H9 (cell line): ENCODE results near the gene CNNM3. TPM values are rescaled to one million over a fixed set of nuclear protein-coding genes. Genes with fewer than 3 reads are reported as not detected.

Experiments
- DNase-seq: peaks from one replicate; pipeline ENCODE4 v3.0.0-alpha.2; 2017
- H2AFZ ChIP-seq: one replicate; pipeline ENCODE4 v1.6.1; 2013; ENCODE audit warnings: mild to moderate bottlenecking, low read length, control low read depth, moderate library complexity
- H2AK5ac ChIP-seq: 2 replicates; pipeline ENCODE4 v1.6.1; 2013; ENCODE audit warnings: low read length, control low read depth, mixed read lengths; ENCODE audit not compliant: insufficient read length
- H2BK120ac ChIP-seq: one replicate; pipeline ENCODE4 v1.6.1; 2013; ENCODE audit warnings: low read depth, mild to moderate bottlenecking, low read length, control low read depth, inconsistent platforms; ENCODE audit not compliant: poor library complexity, severe bottlenecking
- H2BK12ac ChIP-seq: 2 replicates; pipeline ENCODE4 v1.6.1; 2013; ENCODE audit warnings: low read length, control low read depth, mixed read lengths, low read depth; ENCODE audit not compliant: insufficient read length
- H2BK15ac ChIP-seq: 2 replicates; pipeline ENCODE4 v1.6.1; 2013; ENCODE audit warnings: low read depth, low read length, control low read depth
- H2BK20ac ChIP-seq: one replicate; pipeline ENCODE4 v1.6.1; 2013; ENCODE audit warnings: low read depth, mild to moderate bottlenecking, low read length, control low read depth, inconsistent platforms; ENCODE audit not compliant: poor library complexity, severe bottlenecking
- H2BK5ac ChIP-seq: 2 replicates; pipeline ENCODE4 v1.6.1; 2013; ENCODE audit warnings: low read length, control low read depth, mixed read lengths; ENCODE audit not compliant: insufficient read length
- H3K14ac ChIP-seq: 2 replicates; pipeline ENCODE4 v1.6.1; 2013; ENCODE audit warnings: low read length, control low read depth; ENCODE audit not compliant: insufficient read depth
- H3K18ac ChIP-seq: 2 replicates; pipeline ENCODE4 v1.6.1; 2013; ENCODE audit warnings: low read depth, mild to moderate bottlenecking, mixed read lengths, low read length, control low read depth; ENCODE audit not compliant: insufficient read length
- H3K23ac ChIP-seq: 2 replicates; pipeline ENCODE4 v1.6.1; 2013; ENCODE audit warnings: low read length, control low read depth, mixed read lengths, low read depth; ENCODE audit not compliant: insufficient read length
- H3K23me2 ChIP-seq: 2 replicates; pipeline ENCODE4 v1.6.1; 2013; ENCODE audit warnings: low read depth, mild to moderate bottlenecking, mixed read lengths, low read length, control low read depth; ENCODE audit not compliant: insufficient read length, poor library complexity, severe bottlenecking
- H3K27ac ChIP-seq: 2 replicates; pipeline ENCODE4 v1.5.1; 2013; ENCODE audit warnings: low read length, control low read depth, mixed read lengths, low read depth; ENCODE audit not compliant: insufficient read length
- H3K27me3 ChIP-seq: 2 replicates; pipeline ENCODE4 v1.6.1; 2013; ENCODE audit warnings: low read length, control low read depth, inconsistent platforms; ENCODE audit not compliant: insufficient read depth
- H3K4ac ChIP-seq: 2 replicates; pipeline ENCODE4 v1.6.1; 2013; ENCODE audit warnings: low read depth, mild to moderate bottlenecking, control low read depth, inconsistent platforms, low read length, moderate library complexity
- H3K4me1 ChIP-seq: 2 replicates; pipeline ENCODE4 v1.6.1; 2013; ENCODE audit warnings: low read length, control low read depth, inconsistent platforms; ENCODE audit not compliant: insufficient read depth
- H3K4me2 ChIP-seq: 2 replicates; pipeline ENCODE4 v1.6.1; 2013; ENCODE audit warnings: low read length, control low read depth, mixed read lengths; ENCODE audit not compliant: insufficient read length, insufficient read depth
- H3K56ac ChIP-seq: 2 replicates; pipeline ENCODE4 v1.6.1; 2013; ENCODE audit warnings: low read depth, mild to moderate bottlenecking, mixed read lengths, low read length, control low read depth; ENCODE audit not compliant: insufficient read length
- H3K79me1 ChIP-seq: 2 replicates; pipeline ENCODE4 v1.6.1; 2013; ENCODE audit warnings: low read depth, mild to moderate bottlenecking, moderate library complexity, low read length, control low read depth, inconsistent platforms; ENCODE audit not compliant: insufficient read depth, poor library complexity, severe bottlenecking
- H3K79me2 ChIP-seq: 2 replicates; pipeline ENCODE4 v1.6.1; 2013; ENCODE audit warnings: low read length, control low read depth, inconsistent platforms; ENCODE audit not compliant: insufficient read depth
- H3K9ac ChIP-seq: 2 replicates; pipeline ENCODE4 v1.6.1; 2013; ENCODE audit warnings: low read length, control low read depth, mixed read lengths; ENCODE audit not compliant: insufficient read length; ENCODE audit errors: extremely low read depth
- H3K9me3 ChIP-seq: one replicate; pipeline ENCODE4 v1.6.1; 2013; ENCODE audit warnings: low read depth, low read length, inconsistent platforms; ENCODE audit not compliant: control insufficient read depth
- H3T11ph ChIP-seq: one replicate; pipeline ENCODE4 v1.6.1; 2013; ENCODE audit warnings: mild to moderate bottlenecking, low read length, control low read depth, inconsistent platforms
- H4K20me1 ChIP-seq: one replicate; pipeline ENCODE4 v1.6.1; 2013; ENCODE audit not compliant: control insufficient read depth, insufficient read length, insufficient read depth
- H4K5ac ChIP-seq: 2 replicates; pipeline ENCODE4 v1.6.1; 2013; ENCODE audit warnings: low read depth, mild to moderate bottlenecking, mixed read lengths, low read length, control low read depth; ENCODE audit not compliant: insufficient read length
- H4K8ac ChIP-seq: replicated peaks from 2 replicates; pipeline ENCODE4 v1.6.1; 2013; ENCODE audit warnings: low read length, control low read depth, mixed read lengths, low read depth; ENCODE audit not compliant: insufficient read length
- H4K91ac ChIP-seq: 2 replicates; pipeline ENCODE4 v1.6.1; 2013; ENCODE audit warnings: low read depth, mild to moderate bottlenecking, moderate library complexity, mixed read lengths, low read length, control low read depth; ENCODE audit not compliant: insufficient read length
- H3K27ac Mint-ChIP-seq, 3 experiments: 2 replicates in 2 of 3; 3 replicates in 1 of 3; pipeline ENCODE4 v1.8.0; 2020 to 2021; ENCODE audit warnings: mixed read lengths in 3 of 3, mild to moderate bottlenecking in 1 of 3, moderate library complexity in 1 of 3
- H3K27me3 Mint-ChIP-seq: 2 replicates; pipeline ENCODE4 v1.8.0; 2021; ENCODE audit warnings: low read depth, mild to moderate bottlenecking, moderate library complexity, mixed read lengths
- H3K36me3 Mint-ChIP-seq, 3 experiments: 2 replicates in 2 of 3; 3 replicates in 1 of 3; pipeline ENCODE4 v1.8.0; 2020 to 2021; ENCODE audit warnings: low read depth in 3 of 3, mixed read lengths in 3 of 3; ENCODE audit not compliant: insufficient read depth in 1 of 3
- H3K4me1 Mint-ChIP-seq, 2 experiments: 2 replicates each; pipeline ENCODE4 v1.8.0; 2020; ENCODE audit warnings: mixed read lengths in 2 of 2
- H3K4me3 Mint-ChIP-seq, 2 experiments: 2 replicates in 1 of 2; 3 replicates in 1 of 2; pipeline ENCODE4 v1.8.0; 2020 to 2021; ENCODE audit warnings: mild to moderate bottlenecking in 2 of 2, mixed read lengths in 2 of 2, moderate library complexity in 1 of 2
- H3K9me3 Mint-ChIP-seq, 2 experiments: 2 replicates in 1 of 2; 3 replicates in 1 of 2; pipeline ENCODE4 v1.8.0; 2020; ENCODE audit warnings: mild to moderate bottlenecking in 2 of 2, mixed read lengths in 2 of 2, moderate library complexity in 1 of 2
- CTCF ChIP-seq: fragments of 200-600 bp; sonication (generic); conservative IDR thresholded peaks from 3 replicates; pipeline ENCODE4 v1.8.0; 2021; ENCODE audit warnings: antibody characterized with exemption, mild to moderate bottlenecking
- WGBS: extraction: QIAGEN DNeasy Blood & Tissue Kit; methylation state at CpG from one replicate; pipeline ENCODE4 v1.1.7; 2013; ENCODE audit warnings: missing lambda C conversion rate, low lambda C conversion rate, mixed read lengths; ENCODE audit not compliant: insufficient read length; ENCODE audit errors: extremely low coverage; 5-methylcytosine and 5-hydroxymethylcytosine counted together
- total RNA-seq: library from RNA; stranded (reverse); gene quantifications from 2 replicates; pipeline ENCODE4 v1.2.1, GENCODE V29; 2021

CNNM3 gene
- total RNA-seq, 1 experiment from 2014 or later, result 25.0 TPM

- Histone ChIP-seq H3K79me1 (no peaks in the 10 kb centered on the region), H2BK15ac (no peak overlapping the region), H3K9ac (no peak overlapping the region), H2BK12ac (no peak overlapping the region), H2AK5ac (no peak overlapping the region), H2BK5ac (no peak overlapping the region), H3K14ac (no peak overlapping the region), H3K23ac (no peak overlapping the region), H4K8ac (no peak overlapping the region), H4K5ac (no peak overlapping the region), H3K56ac (no peak overlapping the region), H3K4me1 (no peaks in the 10 kb centered on the region), H3K9me3 (no peaks in the 10 kb centered on the region), H3K27ac (no peak overlapping the region), H3T11ph (no peak overlapping the region), H2AFZ (no peak overlapping the region), H4K91ac (no peak overlapping the region), H2BK20ac (no peak overlapping the region), H3K27me3 (no peaks in the 10 kb centered on the region), H3K4me2 (no peak overlapping the region), H3K23me2 (no peaks in the 10 kb centered on the region), H3K79me2 (no peaks in the 10 kb centered on the region), H2BK120ac (no peak overlapping the region), H4K20me1 (no peaks in the 10 kb centered on the region), H3K4ac (no peak overlapping the region), H3K18ac (no peak overlapping the region)
- TF ChIP-seq CTCF, result no peak
- no peak overlapping the region for H3K4me3 Mint-ChIP-seq
- H3K4me1 Mint-ChIP-seq, result no peaks in the 10 kb centered on the region
- peaks cover 0 to 4% of the 10 kb centered on the region in 2 experiments; a peak in 1 of 5 replicates for H3K9me3 Mint-ChIP-seq
- WGBS, result no CpG with 5 or more reads among the region's 10 CpGs
- no peak for DNase-seq
- no peak overlapping the region; a peak in 1 of 7 replicates for H3K27ac Mint-ChIP-seq
- H3K36me3 Mint-ChIP-seq, result peaks cover 8 to 11% (median 9%) of the 10 kb centered on the region in 3 experiments
- no peaks in the 10 kb centered on the region; the same call in 1 of the 2 replicates for H3K27me3 Mint-ChIP-seq
These were observed 9.0 kb upstream of the CNNM3 start for GRCh38 chr2:96807127-96807471.
